HG03135 (cell line): ENCODE data around the gene PPP1R3C.
A peak's percentile ranks its signal among the peaks of the same experiment; 100 is the strongest.

Experiments
- ATAC-seq: cut with Tn5 transposase; IDR thresholded peaks from one replicate; pipeline ENCODE4 v1.9.1; 2021; ENCODE audit warnings: mild to moderate bottlenecking, moderate library complexity; ENCODE audit not compliant: unreplicated experiment

PPP1R3C gene

DNA sequence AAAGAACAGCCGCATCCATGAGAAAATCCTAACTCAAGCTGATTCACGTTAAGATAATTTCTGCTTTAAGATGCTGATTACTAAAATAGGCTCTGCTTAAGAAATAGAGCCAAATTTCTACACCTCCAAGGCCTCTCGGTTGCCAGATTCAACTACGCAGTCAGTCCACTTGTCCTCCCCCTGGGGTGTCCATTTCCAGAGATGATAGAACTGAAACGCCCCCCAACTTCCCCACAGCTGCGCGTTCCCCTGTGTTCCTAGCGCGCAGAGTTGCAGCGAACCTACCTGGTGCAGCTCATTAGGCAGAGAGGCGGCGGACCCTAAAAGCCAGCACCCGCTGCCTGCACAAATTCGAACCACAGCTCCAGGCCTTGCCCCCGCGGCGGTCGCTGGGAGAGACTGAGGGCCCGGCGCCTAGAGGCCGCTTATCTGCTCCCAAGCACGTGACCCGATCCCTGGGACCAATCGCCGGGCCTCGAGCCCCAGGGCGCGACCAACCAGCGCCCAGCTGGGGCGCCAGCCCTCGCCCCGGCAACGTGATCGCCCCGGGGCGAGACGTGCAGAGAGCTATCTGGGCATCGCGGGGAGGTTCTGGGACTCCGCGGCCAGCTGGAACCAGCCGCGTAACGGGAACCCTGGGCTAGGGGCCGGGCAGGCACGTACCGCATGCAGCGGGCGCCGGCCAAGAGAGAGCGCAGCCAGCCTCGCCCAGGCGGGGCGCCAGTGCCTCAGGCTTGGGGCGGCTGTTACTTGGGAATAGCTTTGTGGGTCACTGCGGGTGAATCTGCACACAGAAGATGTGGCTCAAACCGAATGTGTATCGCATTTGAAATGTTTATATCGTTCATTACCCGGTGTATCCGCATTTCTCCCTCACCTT, at the start of gene PPP1R3C:
Gene PPP1R3C, minus strand, starts transcription at position 401 of the 880 bp plus-strand sequence. Its CDS starts 102 bp downstream, at position 299.
- ATAC-seq, result peak; percentile 59

DNA sequence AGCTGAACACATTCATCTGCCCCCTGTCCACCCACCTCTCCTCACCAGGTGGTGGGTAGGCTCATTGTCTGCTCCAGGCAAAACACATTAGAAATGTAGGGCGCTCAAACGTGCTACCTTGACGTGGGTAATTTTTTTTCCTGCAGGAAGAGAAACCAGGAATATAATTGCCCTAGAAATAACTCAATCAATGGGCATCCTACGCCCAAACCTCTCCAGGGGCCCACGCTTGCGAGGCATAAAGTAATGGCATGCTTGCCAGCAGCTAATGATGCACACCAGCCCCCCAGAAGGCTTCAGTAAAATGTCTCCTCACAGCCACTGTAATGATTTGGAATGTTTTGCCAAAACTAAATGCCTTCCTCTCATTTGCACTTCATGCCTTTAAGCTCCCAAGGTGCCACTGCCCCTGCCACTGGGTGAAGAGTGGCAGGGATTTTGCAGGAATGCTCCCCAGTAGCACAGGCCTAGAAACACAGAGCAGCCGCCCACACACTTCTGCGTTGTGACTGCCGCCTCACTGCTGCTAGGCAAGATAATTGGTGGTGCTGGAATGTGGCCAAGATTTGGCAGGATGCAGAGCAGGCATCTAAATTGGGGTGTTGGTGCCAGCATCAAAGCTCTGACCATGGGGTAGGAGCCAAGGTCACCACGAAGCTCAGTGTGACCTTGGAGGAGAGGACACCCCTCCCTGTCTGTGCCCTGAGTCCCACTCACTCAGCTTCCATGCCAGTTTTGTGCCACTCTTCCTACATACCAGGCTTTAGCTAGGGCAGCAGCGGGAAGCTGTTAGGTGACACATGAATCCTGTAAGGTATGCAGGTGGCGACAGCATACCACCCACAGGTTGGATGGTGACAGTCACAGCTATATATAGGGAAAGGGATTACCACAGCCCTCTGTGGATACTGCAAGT, 48.7 kb upstream of the PPP1R3C start:
- no peak for ATAC-seq

- no peak for ATAC-seq
Observed at GRCh38 chr10:91680487-91680886, 47.6 kb upstream of the PPP1R3C start.

DNA sequence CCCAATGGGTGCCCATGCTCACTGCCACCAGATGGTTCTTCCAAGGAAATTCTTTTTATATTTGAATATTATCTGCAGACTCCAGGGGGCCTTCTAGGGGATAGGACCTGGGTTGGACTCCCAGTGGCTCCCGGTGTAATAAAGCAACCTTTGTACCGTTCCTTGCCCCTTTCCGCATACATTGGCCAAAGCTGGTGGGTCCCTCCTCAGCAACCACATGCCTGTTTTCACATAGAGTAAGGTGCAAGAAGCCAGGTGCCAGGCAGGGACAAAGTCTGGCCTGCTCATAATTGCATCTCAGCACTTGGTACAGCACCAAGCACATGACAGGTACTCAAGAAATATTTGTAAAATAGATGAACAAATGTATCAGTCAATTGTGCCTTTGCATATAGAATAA, 46.4 kb upstream of the PPP1R3C start:
- no peak for ATAC-seq

DNA sequence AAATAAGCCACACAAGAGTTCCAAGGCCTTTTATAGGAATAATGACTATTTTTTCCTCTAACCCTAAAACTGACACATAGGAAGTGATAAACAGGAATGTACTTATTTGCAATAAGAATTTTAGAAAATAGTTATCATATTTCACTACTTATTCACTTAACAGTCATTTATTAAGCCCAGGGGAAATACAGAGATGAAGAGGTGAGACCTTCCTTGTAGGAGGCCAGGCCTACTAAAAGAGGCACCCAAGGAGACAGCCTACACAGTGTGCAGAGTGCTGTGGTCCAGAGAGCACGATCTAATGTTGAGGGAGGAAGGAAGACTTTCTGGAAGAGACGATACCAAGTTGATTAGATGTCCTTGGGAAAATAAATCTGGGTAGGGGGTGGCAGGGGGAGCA, 45.0 kb upstream of the PPP1R3C start:
- ATAC-seq, result no peak

DNA sequence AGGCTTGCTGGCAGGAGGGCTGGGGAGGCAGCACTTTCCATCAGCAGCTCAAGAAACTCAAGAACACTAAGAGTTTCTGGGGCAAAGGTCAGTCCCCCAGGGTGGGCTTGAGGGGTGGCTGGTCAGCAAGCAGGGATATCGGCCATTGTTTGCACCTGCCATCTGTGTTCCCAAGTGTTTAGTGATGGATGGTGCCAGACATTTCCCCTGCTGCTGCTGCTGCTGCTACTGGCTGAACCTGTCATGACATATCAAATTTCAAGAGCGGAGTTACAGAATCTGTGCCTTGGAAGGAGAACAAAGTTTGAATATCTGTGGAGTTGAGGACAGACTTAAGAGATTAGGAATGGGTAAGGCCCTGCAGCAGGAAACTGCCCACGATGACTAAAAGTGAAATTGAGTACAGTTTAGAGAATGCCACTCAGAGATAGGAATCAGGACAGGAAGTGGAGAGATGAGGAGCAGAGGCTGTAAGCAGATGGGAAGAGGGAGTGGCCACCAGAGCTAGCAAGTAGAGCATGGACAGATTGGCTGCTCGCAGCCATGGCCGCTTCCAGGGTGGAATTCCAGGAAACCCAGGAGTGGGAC, 39.2 kb upstream of the PPP1R3C start:
- ATAC-seq, result no peak

- no peak for ATAC-seq
Observed at GRCh38 chr10:91668913-91669312, 36.0 kb upstream of the PPP1R3C start.

GRCh38 chr10:91665842-91666241, 33.0 kb upstream of the PPP1R3C start:
- ATAC-seq, result no peak

GRCh38 chr10:91664426-91664825, 31.6 kb upstream of the PPP1R3C start:
- ATAC-seq, result no peak

GRCh38 chr10:91662993-91663392, 30.1 kb upstream of the PPP1R3C start:
- ATAC-seq, result no peak

GRCh38 chr10:91653219-91653870, 20.5 kb upstream of the PPP1R3C start:
- no peak for ATAC-seq

DNA sequence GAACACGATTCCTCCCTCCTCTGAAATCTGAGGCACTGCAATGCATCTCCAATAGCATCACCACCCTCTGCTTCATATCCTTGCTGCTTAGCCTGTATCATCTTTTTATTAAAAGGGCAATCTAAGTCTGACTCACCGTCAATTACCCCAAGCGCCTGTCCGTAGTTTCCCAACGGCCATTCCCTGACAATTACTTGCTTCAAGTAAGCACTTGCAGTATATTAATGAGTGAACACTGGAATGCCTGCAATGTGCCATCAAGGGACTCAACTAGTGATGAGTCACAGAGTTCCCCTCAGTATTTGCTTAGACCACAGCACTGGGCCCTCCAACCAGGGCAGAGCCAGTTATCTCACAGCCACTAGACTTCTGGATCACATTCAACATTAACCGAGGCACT, 19.5 kb upstream of the PPP1R3C start:
- ATAC-seq, result no peak

GRCh38 chr10:91643700-91644099, 10.8 kb upstream of the PPP1R3C start:
- ATAC-seq, result no peak

- ATAC-seq, result no peak
Observed at GRCh38 chr10:91642831-91643692, 10.2 kb upstream of the PPP1R3C start.

GRCh38 chr10:91636892-91637291, 4.0 kb upstream of the PPP1R3C start:
- no peak for ATAC-seq

DNA sequence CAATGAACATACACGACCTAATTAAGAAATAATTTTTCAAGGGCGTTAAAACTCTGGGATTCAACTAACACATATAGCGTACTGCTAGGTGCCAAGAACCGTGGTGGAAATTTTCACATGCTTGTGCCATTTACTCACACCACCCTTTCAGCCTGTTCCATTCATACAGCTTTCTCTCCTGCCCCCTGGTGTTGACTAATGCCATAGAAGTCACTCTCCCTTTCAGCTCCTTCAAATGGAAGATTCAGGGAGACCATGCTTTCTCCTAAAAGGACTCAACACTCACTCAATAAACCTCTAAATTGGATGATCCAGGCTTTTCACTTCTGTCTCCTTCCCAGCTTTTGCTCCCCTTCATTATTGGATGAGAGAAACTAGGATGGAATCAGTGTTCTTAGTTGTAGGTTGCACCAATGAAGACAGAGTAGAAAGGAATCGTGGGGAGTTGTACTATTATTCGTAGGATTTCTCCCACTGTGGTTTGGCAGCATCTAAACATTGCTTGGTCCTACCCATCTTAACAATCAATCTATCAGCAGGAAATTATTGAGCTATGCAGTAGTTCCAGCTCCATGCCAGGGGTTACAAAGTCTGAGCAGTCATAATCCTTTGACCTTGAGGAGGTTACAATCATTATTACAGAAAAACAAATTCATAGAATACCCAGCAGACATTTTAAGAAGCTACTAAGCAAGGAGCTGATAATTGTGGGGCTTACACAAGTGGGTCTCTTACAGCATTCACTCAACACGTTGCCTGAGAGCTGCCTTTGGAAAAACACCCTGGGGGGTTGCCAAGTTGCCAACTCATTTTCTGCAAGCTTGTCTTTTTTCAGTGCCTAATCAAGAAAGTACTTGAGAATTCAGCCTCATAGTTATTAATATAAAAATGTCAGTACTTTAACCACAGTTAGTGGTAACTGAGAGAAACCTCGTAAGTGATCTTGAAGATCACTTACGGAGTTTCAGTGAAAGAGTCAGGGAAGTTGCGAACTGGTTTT, 2.8 kb upstream of the PPP1R3C start:
- ATAC-seq, result no peak

GRCh38 chr10:91634898-91635297, 2.0 kb upstream of the PPP1R3C start:
- no peak for ATAC-seq

- no peak for ATAC-seq
Observed at GRCh38 chr10:91634246-91634645, 1.4 kb upstream of the PPP1R3C start.

GRCh38 chr10:91630625-91631024, 2.2 kb downstream of the PPP1R3C start:
- ATAC-seq, result no peak
